ENCODE data around the gene GEN1. TPM values are rescaled to one million over a fixed set of nuclear protein-coding genes. Genes with fewer than 3 reads are reported as not detected.

Gene GEN1
- total and polyA plus RNA-seq, 2 of the 13 experiments (the other 11 are each of a cell fraction or from before 2014, with no cell fraction given) = 9.9 to 27.1 TPM

DNA sequence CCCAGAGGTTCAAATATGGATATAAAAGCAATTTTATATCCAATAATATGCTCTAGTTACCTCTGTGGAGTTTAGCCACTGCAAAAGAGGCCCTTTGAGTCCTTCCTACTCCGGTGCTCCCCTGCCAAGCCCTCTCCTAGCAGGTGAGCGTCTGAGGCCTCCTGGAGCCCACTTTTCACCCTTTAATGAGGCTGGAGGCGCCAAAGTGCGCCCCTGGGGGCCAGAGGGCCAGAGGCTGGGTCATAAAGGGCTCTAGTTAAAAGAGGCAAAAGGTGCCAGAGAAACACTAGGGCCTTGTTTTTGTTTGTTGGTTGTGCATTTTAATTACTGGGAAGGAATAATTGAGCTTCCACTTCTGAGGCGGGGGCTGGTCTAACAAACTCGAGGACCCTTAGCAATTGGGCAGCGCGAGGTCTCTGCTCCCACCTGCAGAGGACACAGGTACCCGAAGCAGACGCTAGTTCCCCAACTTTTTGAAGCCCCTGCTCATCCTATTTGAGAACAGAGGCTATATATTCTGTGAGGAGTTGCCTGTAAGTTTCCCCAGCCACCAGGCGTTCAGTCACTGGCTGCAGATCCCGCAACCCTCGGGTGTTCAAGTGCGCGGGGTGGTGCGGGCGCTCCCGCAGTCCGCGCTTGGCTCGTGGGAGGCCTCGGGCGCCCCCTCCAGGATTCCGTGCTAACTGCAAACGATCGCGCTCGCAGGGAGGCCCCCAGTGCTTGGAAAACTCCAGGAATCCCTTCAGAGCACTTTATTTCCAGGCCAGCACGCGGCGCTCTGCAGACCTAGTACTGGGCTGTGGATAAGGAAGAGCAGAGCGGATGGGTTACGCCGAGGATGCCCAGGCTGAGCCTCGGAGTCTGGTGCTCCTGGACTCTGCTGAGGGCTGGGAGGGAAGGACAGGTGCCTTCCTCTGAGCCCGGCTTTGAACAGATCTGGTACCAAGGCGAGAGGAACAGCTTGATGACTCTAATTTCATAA, 76.4 kb downstream of the GEN1 start (continued):
- TF ChIP-seq, protein P1, sequence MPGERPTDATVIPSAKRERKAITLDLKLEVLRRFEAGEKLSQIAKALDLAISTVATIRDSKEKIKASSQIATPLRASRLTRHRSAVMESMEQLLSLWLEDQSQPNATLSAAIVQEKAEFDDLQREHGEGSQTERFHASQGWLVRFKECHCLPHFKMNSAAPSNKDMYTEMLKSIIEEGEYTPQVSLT (CRISPR knock-in tag; IDR thresholded peaks at IDR 0.05; ENCODE audit: borderline replicate concordance, low read depth) = no peak
- TF ChIP-seq TEAD3 (CRISPR knock-in tag; optimal IDR thresholded peaks at IDR 0.05; ENCODE audit: borderline replicate concordance) (peak; percentile 64), ZBTB1 (CRISPR knock-in tag; IDR thresholded peaks at IDR 0.05; ENCODE audit: borderline replicate concordance) (peak; percentile 93; the same call in 1 of the 2 replicates), LCORL (IDR thresholded peaks at IDR 0.05) (no peak), LCORL (CRISPR knock-in tag; IDR thresholded peaks at IDR 0.05) (0 out of 2 replicates have a peak, but pooled peaks have one; percentile 30), HOXA7 (CRISPR knock-in tag; IDR thresholded peaks at IDR 0.05) (no peak), NFKBIZ (CRISPR knock-in tag; IDR thresholded peaks at IDR 0.05) (peak; percentile 51; the same call in 1 of the 2 replicates), ZNF547 (CRISPR knock-in tag; IDR thresholded peaks at IDR 0.05) (0 out of 2 replicates have a peak, but pooled peaks have one; percentile 27), PRPF4 (IDR thresholded peaks at IDR 0.05; ENCODE audit: low read depth, low read length, poor library complexity, severe bottlenecking) (no peak), FOXC1 (CRISPR knock-in tag; IDR thresholded peaks at IDR 0.05; ENCODE audit: borderline replicate concordance) (peak; percentile 63; the same call in 1 of the 2 replicates), ETV6 (CRISPR knock-in tag; conservative IDR thresholded peaks at IDR 0.05) (0 out of 2 replicates have a peak, but pooled peaks have one; percentile 27)
- TF ChIP-seq, protein P2, sequence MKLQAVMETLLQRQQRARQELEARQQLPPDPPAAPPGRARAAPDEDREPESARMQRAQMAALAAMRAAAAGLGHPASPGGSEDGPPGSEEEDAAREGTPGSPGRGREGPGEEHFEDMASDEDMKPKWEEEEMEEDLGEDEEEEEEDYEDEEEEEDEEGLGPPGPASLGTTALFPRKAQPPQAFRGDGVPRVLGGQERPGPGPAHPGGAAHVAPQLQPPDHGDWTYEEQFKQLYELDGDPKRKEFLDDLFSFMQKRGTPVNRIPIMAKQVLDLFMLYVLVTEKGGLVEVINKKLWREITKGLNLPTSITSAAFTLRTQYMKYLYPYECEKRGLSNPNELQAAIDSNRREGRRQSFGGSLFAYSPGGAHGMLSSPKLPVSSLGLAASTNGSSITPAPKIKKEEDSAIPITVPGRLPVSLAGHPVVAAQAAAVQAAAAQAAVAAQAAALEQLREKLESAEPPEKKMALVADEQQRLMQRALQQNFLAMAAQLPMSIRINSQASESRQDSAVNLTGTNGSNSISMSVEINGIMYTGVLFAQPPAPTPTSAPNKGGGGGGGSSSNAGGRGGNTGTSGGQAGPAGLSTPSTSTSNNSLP (IDR thresholded peaks at IDR 0.05; ENCODE audit: low read depth, low read length) = peak; percentile 53; the same call in 1 of the 2 replicates
- TF ChIP-seq, protein P3, sequence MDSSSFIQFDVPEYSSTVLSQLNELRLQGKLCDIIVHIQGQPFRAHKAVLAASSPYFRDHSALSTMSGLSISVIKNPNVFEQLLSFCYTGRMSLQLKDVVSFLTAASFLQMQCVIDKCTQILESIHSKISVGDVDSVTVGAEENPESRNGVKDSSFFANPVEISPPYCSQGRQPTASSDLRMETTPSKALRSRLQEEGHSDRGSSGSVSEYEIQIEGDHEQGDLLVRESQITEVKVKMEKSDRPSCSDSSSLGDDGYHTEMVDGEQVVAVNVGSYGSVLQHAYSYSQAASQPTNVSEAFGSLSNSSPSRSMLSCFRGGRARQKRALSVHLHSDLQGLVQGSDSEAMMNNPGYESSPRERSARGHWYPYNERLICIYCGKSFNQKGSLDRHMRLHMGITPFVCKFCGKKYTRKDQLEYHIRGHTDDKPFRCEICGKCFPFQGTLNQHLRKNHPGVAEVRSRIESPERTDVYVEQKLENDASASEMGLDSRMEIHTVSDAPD (CRISPR knock-in tag; IDR thresholded peaks at IDR 0.05) = no peak
- TF ChIP-seq, protein P4, sequence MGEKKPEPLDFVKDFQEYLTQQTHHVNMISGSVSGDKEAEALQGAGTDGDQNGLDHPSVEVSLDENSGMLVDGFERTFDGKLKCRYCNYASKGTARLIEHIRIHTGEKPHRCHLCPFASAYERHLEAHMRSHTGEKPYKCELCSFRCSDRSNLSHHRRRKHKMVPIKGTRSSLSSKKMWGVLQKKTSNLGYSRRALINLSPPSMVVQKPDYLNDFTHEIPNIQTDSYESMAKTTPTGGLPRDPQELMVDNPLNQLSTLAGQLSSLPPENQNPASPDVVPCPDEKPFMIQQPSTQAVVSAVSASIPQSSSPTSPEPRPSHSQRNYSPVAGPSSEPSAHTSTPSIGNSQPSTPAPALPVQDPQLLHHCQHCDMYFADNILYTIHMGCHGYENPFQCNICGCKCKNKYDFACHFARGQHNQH (CRISPR knock-in tag; IDR thresholded peaks at IDR 0.05) = peak; percentile 51; the same call in 1 of the 2 replicates
- TF ChIP-seq, protein P5, sequence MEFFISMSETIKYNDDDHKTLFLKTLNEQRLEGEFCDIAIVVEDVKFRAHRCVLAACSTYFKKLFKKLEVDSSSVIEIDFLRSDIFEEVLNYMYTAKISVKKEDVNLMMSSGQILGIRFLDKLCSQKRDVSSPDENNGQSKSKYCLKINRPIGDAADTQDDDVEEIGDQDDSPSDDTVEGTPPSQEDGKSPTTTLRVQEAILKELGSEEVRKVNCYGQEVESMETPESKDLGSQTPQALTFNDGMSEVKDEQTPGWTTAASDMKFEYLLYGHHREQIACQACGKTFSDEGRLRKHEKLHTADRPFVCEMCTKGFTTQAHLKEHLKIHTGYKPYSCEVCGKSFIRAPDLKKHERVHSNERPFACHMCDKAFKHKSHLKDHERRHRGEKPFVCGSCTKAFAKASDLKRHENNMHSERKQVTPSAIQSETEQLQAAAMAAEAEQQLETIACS (CRISPR knock-in tag; IDR thresholded peaks at IDR 0.05) = no peak
- TF ChIP-seq, protein P6, sequence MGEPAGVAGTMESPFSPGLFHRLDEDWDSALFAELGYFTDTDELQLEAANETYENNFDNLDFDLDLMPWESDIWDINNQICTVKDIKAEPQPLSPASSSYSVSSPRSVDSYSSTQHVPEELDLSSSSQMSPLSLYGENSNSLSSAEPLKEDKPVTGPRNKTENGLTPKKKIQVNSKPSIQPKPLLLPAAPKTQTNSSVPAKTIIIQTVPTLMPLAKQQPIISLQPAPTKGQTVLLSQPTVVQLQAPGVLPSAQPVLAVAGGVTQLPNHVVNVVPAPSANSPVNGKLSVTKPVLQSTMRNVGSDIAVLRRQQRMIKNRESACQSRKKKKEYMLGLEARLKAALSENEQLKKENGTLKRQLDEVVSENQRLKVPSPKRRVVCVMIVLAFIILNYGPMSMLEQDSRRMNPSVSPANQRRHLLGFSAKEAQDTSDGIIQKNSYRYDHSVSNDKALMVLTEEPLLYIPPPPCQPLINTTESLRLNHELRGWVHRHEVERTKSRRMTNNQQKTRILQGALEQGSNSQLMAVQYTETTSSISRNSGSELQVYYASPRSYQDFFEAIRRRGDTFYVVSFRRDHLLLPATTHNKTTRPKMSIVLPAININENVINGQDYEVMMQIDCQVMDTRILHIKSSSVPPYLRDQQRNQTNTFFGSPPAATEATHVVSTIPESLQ (CRISPR knock-in tag; conservative IDR thresholded peaks at IDR 0.05) = no peak

Data from HepG2 (cell line).